Caco-2 (cell line): ENCODE results near the gene NRXN2. TPM values are rescaled to one million over a fixed set of nuclear protein-coding genes. Genes with fewer than 3 reads are reported as not detected.

Experiments
- BruUV-seq: library from RNA; stranded (reverse); fragments of 400-500 nt; replicated peaks from 2 replicates; lab custom pipeline; 2021; lab: Mats Ljungman, UMichigan
- CTCF ChIA-PET: fragments of 300-600 bp; sonication (Branson Sonifier 250); formaldehyde crosslinking; loops from one replicate; lab custom pipeline; 2022; ENCODE audit warnings: antibody characterized with exemption; lab: Charles Lee
- POLR2A ChIA-PET: fragments of 300-600 bp; sonication (Branson Sonifier 250); formaldehyde crosslinking; loops from one replicate; lab custom pipeline; 2022; ENCODE audit warnings: antibody characterized with exemption; lab: Charles Lee
- DNase-seq, 2 experiments: peaks; one replicate each; pipeline versions ENCODE4 v3.0.0 to v3.0.0-alpha.2; 2020 to 2022
- H3K27me3 ChIP-seq: replicated peaks from 2 replicates; pipeline ENCODE4 v1.6.0; 2011; ENCODE audit warnings: low read length; ENCODE audit not compliant: control insufficient read depth, insufficient read depth
- H3K36me3 ChIP-seq: 2 replicates; pipeline ENCODE4 v1.5.1; 2011; ENCODE audit warnings: low read length; ENCODE audit not compliant: control insufficient read depth, insufficient read depth
- H3K4me1 ChIP-seq: fragments of 250-450 bp; sonication (Bioruptor Pico); 2 replicates; pipeline ENCODE4 v1.5.1; 2020; ENCODE audit warnings: mild to moderate bottlenecking
- H3K4me3 ChIP-seq: 2 replicates; pipeline ENCODE4 v1.5.1; 2011; ENCODE audit warnings: low read depth, mild to moderate bottlenecking, control low read depth, low read length
- H3K9me3 ChIP-seq: fragments of 250-450 bp; sonication (Bioruptor Pico); 2 replicates; pipeline ENCODE4 v1.5.1; 2020; ENCODE audit warnings: mild to moderate bottlenecking, moderate library complexity
- H3K27ac Mint-ChIP-seq: one replicate; pipeline ENCODE4 v1.8.0; 2022; ENCODE audit warnings: mixed read lengths; ENCODE audit not compliant: unreplicated experiment
- H3K27me3 Mint-ChIP-seq: one replicate; pipeline ENCODE4 v1.8.0; 2022; ENCODE audit warnings: mixed read lengths; ENCODE audit not compliant: insufficient read depth, unreplicated experiment
- H3K36me3 Mint-ChIP-seq: one replicate; pipeline ENCODE4 v1.8.0; 2022; ENCODE audit warnings: mild to moderate bottlenecking, mixed read lengths; ENCODE audit not compliant: insufficient read depth, unreplicated experiment
- H3K4me1 Mint-ChIP-seq: one replicate; pipeline ENCODE4 v1.8.0; 2022; ENCODE audit warnings: low read depth, mixed read lengths; ENCODE audit not compliant: unreplicated experiment
- H3K4me3 Mint-ChIP-seq: one replicate; pipeline ENCODE4 v1.8.0; 2022; ENCODE audit warnings: mild to moderate bottlenecking, moderate library complexity, mixed read lengths; ENCODE audit not compliant: unreplicated experiment
- H3K9me3 Mint-ChIP-seq: one replicate; pipeline ENCODE4 v1.8.0; 2022; ENCODE audit warnings: mixed read lengths; ENCODE audit not compliant: unreplicated experiment
- CTCF ChIP-seq, 2 experiments: fragments of 200-600 bp in 1 of 2; IDR thresholded peaks; 1 replicate in 1 of 2; 2 replicates in 1 of 2; pipeline versions ENCODE4 v1.5.1 to v1.8.0; 2011 to 2022; ENCODE audit warnings: antibody characterized with exemption in 1 of 2, control low read depth in 1 of 2, inconsistent platforms in 1 of 2, low read depth in 1 of 2, low read length in 1 of 2, mild to moderate bottlenecking in 1 of 2, moderate library complexity in 1 of 2; ENCODE audit not compliant: insufficient read depth in 1 of 2, severe bottlenecking in 1 of 2, unreplicated experiment in 1 of 2
- intact Hi-C: fragments of 100-400 bp; cut with micrococcal nuclease; formaldehyde crosslinking; loops from one replicate; pipeline ENCODE4 v1.10.0; 2022; ENCODE audit not compliant: unreplicated experiment
- total RNA-seq: library from RNA; stranded (reverse); gene quantifications from 2 replicates; pipeline ENCODE4 v1.2.3, GENCODE V29; 2022

Gene NRXN2
- total RNA-seq, 1 experiment from 2014 or later, result 7.6 TPM

GRCh38 chr11:64558065-64558745 is 164.8 kb downstream of the NRXN2 start:
- CTCF ChIA-PET, result interaction anchor here (0.7 to 0.9 kb wide), 2 partner anchors 68 to 110 kb away, joined by 3 read pairs; no protein-coding TSS in a partner anchor
- POLR2A ChIA-PET, result interaction anchor here (1.0 kb wide), 1 partner anchor 8 kb away, joined by 3 read pairs; no protein-coding TSS in a partner anchor
- peaks cover 49% of the 10 kb centered on the region for H3K4me1 ChIP-seq
- Mint-ChIP-seq H3K27me3 (no peaks in the 10 kb centered on the region), H3K4me3 (no peak overlapping the region), H3K36me3 (peaks cover 41% of the 10 kb centered on the region), H3K9me3 (peaks cover 1% of the 10 kb centered on the region), H3K4me1 (peaks cover 41% of the 10 kb centered on the region), H3K27ac (peak overlapping the region; percentile 61)
- no peaks in the 10 kb centered on the region for H3K9me3 ChIP-seq
- TF ChIP-seq CTCF (IDR thresholded peaks at IDR 0.05; ENCODE audit: insufficient read depth in 1 of 2, low read depth in 1 of 2, low read length in 1 of 2, severe bottlenecking in 1 of 2, unreplicated experiment in 1 of 2), result no peak
- no peaks in the 10 kb centered on the region for H3K36me3 ChIP-seq
- H3K4me3 ChIP-seq, result no peak overlapping the region
- DNase-seq, result no peak
- BruUV-seq, result no TSS peak
- intact Hi-C loops, result no loop called here
- H3K27me3 ChIP-seq, result no peaks in the 10 kb centered on the region

GRCh38 chr11:64556721-64557250 is 166.2 kb downstream of the NRXN2 start:
- peak overlapping the region; percentile 20; the same call in 1 of the 2 replicates for H3K4me3 ChIP-seq
- Mint-ChIP-seq H3K4me1 (peaks cover 44% of the 10 kb centered on the region), H3K4me3 (peak overlapping the region; percentile 77), H3K27me3 (no peaks in the 10 kb centered on the region), H3K27ac (peak overlapping the region; percentile 91), H3K9me3 (peaks cover 15% of the 10 kb centered on the region), H3K36me3 (peaks cover 47% of the 10 kb centered on the region)
- peaks cover 49% of the 10 kb centered on the region for H3K4me1 ChIP-seq
- H3K36me3 ChIP-seq, result no peaks in the 10 kb centered on the region
- H3K9me3 ChIP-seq, result no peaks in the 10 kb centered on the region
- no peak for DNase-seq
- BruUV-seq, result no TSS peak
- no peaks in the 10 kb centered on the region for H3K27me3 ChIP-seq
- intact Hi-C loops, result no loop called here
- POLR2A ChIA-PET, result interaction anchor here (0.6 to 1.0 kb wide), 2 partner anchors 10 to 15 kb away, joined by 3 read pairs; no protein-coding TSS in a partner anchor
- CTCF ChIA-PET, result no interaction called here
- no peak for TF ChIP-seq CTCF (IDR thresholded peaks at IDR 0.05; ENCODE audit: insufficient read depth in 1 of 2, low read depth in 1 of 2, low read length in 1 of 2, severe bottlenecking in 1 of 2, unreplicated experiment in 1 of 2)

Other genes with a start within 250 kb of the NRXN2 start
- 9.1 and 11.2 TPM in 2 replicates for gene SLC22A11, start 167.3 kb downstream of the NRXN2 start, total RNA-seq
- gene SLC22A12, start 132.0 kb downstream of the NRXN2 start, total RNA-seq, result not detected in 2 replicates
- gene RASGRP2, start 20.9 kb upstream of the NRXN2 start, total RNA-seq, result 4.0 and 4.1 TPM in 2 replicates
- 0.51 and 1.4 TPM in 2 replicates for gene PYGM, start 36.8 kb upstream of the NRXN2 start, total RNA-seq
- gene SF1, start 55.3 kb upstream of the NRXN2 start, total RNA-seq, result 359 and 386 TPM in 2 replicates
- 16.8 and 21.4 TPM in 2 replicates for gene MAP4K2, start 80.0 kb upstream of the NRXN2 start, total RNA-seq
- gene MEN1, start 87.4 kb upstream of the NRXN2 start, total RNA-seq, result 32.7 and 36.8 TPM in 2 replicates
- 29.1 and 36.0 TPM in 2 replicates for gene CDC42BPG, start 121.5 kb upstream of the NRXN2 start, total RNA-seq
- gene EHD1, start 155.4 kb upstream of the NRXN2 start, total RNA-seq, result 123 and 129 TPM in 2 replicates
- 27.9 and 31.1 TPM in 2 replicates for gene ATG2A, start 194.0 kb upstream of the NRXN2 start, total RNA-seq
- gene PPP2R5B, start 201.5 kb upstream of the NRXN2 start, total RNA-seq, result 7.4 and 7.7 TPM in 2 replicates
- gene GPHA2, start 212.7 kb upstream of the NRXN2 start, total RNA-seq, result not detected in 2 replicates
- not detected in 2 replicates for gene MAJIN, start 248.9 kb upstream of the NRXN2 start, total RNA-seq